HG03066 (cell line): Measurements from ENCODE around the gene ACSL1.
"Not testable (repeated sequence)": the region's sequence is repeated elsewhere in the genome, so short reads cannot be mapped to it uniquely, and the experiment has no call there.

Experiments
- ATAC-seq: cut with Tn5 transposase; IDR thresholded peaks from one replicate; pipeline ENCODE4 v1.9.1; 2021; ENCODE audit warnings: low read depth; ENCODE audit not compliant: unreplicated experiment

The ACSL1 gene

GRCh38 chr4:184793735-184794355, 31.9 kb downstream of the ACSL1 start:
- no peak for ATAC-seq

- no peak for ATAC-seq
Observed at GRCh38 chr4:184792950-184793555, 32.7 kb downstream of the ACSL1 start.

- ATAC-seq = no peak
Observed at GRCh38 chr4:184792334-184792733, 33.4 kb downstream of the ACSL1 start.

GRCh38 chr4:184790826-184791225, 34.9 kb downstream of the ACSL1 start:
- no peak for ATAC-seq

GRCh38 chr4:184787766-184788503, 37.8 kb downstream of the ACSL1 start:
- ATAC-seq = no peak

- ATAC-seq = no peak
Observed at GRCh38 chr4:184785813-184786212, 40.0 kb downstream of the ACSL1 start.

GRCh38 chr4:184784628-184785257, 41.0 kb downstream of the ACSL1 start:
- ATAC-seq = no peak

- no peak for ATAC-seq
Observed at GRCh38 chr4:184782731-184783373, 42.9 kb downstream of the ACSL1 start.

- ATAC-seq = not testable (repeated sequence)
Observed at GRCh38 chr4:184779160-184779559, 46.6 kb downstream of the ACSL1 start.

- ATAC-seq = no peak
Observed at GRCh38 chr4:184778325-184778724, 47.4 kb downstream of the ACSL1 start.

GRCh38 chr4:184776821-184777220, 48.9 kb downstream of the ACSL1 start:
- ATAC-seq = no peak

GRCh38 chr4:184775854-184776555, 49.8 kb downstream of the ACSL1 start:
- ATAC-seq = no peak

GRCh38 chr4:184774152-184774551, 51.6 kb downstream of the ACSL1 start:
- no peak for ATAC-seq

- no peak for ATAC-seq
Observed at GRCh38 chr4:184771416-184771815, 54.4 kb downstream of the ACSL1 start.

- ATAC-seq = no peak
Observed at GRCh38 chr4:184769141-184769765, 56.5 kb downstream of the ACSL1 start.

GRCh38 chr4:184768296-184768695, 57.5 kb downstream of the ACSL1 start:
- no peak for ATAC-seq

GRCh38 chr4:184766446-184766845, 59.3 kb downstream of the ACSL1 start:
- ATAC-seq = no peak

- ATAC-seq = no peak
Observed at GRCh38 chr4:184765473-184766340, 60.1 kb downstream of the ACSL1 start.

- ATAC-seq = no peak
Observed at GRCh38 chr4:184764601-184765000, 61.2 kb downstream of the ACSL1 start.
